HG03139 (cell line): ENCODE results near the gene CEP83.

Experiments
- ATAC-seq: cut with Tn5 transposase; IDR thresholded peaks from one replicate; pipeline ENCODE4 v1.9.1; 2021; ENCODE audit not compliant: unreplicated experiment

The CEP83 gene

DNA sequence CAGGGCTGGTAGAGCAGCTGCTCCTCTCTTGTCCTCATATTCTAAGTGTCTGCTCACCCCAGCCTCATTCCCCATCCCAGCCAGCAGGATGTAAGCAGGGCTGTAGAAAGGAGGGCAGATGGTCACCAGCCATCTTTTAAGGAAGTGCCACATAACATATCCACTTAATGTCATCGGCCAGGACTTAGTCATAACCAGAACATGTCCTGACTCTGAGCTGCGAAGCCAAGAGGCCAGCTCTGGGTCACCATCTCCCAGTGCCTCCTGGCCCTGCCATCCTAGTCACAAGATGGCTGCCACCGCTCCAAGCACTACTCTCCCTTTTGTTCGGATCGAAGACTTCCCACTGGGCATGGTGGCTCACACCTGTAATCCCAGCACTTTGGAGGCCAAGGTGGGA is 187.4 kb downstream of the CEP83 start:
- ATAC-seq: no peak

DNA sequence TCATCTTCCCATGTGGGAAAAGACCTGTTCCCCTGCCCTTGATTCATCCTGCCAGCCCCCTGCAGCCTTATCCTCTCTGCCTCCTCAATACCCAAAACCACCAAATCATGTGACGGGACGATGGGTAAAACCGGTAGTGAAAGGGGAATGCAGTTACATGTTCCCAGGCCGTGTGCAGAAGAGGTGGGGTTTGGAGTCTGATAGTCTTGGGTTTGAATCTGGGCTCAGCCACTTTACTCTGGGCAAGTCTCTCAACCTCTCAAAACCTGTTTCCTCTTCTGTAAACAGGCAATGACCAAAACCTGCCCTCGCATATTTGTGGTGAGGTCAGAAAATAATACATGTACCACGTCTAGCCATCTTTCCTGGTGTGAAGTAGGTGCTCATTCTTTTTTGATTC is 188.3 kb downstream of the CEP83 start:
- no peak for ATAC-seq

DNA sequence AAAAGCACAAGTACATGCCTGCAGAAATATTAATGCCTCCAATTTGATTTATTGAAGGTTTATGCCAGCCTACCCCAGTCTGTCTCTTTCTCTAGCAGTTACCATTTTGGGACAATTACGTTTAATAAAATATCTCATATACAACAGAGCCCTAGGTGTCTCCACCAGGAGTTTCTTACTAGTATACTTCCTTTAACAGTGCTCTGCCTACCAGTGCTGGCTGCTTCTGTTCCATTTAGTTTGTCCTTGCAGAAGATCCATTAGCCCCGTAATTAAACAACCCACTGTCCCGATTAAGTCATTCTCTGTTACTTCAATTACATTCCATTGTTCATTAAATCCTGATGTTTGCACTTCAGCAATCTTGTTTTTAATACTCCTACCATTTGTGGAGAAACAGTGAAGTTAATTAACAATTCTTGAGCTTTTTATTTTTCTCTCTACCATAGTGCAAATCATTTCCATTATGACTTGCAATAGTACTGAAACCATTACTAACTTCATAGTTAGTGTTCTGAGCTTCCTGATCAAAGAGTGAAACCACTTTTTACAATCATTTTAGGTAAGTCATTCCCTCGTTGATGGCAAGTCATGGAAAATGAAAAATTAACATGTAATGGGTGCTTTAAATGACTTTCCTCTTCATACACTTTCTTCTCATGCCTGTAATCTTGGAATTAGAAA is 190.2 kb downstream of the CEP83 start:
- ATAC-seq: peak; percentile 51

DNA sequence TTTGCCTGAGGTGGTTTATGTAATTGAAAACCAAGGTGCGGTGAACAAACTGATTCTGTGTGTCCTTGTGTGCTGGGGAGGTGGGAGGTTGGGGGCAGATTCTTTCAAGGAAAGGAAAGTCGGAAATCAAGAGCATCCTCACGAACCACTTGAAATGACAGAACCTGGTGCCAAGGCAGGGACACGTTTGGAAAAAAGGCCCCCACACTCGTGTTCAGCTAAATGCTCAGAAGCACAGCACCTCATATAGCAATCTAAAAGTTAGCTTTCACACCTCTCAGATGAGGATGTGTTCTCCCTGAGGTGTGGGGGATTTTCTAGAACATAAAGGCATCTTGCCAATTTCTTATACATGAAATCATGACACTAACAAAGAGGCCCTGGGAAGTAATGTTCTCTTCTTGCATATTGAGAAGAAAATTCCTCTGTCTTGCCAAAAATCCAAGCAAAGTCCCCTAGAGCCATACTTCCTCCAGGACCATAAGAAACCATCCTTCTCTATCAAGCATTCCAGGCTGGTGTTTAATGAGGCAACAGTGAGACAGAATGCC is 191.7 kb downstream of the CEP83 start:
- no peak for ATAC-seq

DNA sequence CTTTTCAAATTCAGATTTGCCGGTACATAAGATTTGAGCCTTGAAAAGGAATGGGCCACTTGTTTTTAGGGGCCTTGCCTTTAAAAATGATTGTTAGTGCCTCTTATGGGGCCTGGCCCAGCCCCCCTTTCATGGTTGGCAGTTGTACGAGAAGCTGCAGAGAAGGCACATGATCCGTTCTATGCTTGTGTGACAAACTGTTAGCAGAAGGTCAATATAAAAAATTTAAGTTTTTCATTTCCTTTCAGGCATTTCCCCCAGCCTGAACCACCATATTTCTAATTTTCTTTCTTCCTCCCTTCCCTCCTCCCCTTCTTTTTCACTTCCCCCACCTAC is 192.2 kb downstream of the CEP83 start:
- no peak for ATAC-seq

DNA sequence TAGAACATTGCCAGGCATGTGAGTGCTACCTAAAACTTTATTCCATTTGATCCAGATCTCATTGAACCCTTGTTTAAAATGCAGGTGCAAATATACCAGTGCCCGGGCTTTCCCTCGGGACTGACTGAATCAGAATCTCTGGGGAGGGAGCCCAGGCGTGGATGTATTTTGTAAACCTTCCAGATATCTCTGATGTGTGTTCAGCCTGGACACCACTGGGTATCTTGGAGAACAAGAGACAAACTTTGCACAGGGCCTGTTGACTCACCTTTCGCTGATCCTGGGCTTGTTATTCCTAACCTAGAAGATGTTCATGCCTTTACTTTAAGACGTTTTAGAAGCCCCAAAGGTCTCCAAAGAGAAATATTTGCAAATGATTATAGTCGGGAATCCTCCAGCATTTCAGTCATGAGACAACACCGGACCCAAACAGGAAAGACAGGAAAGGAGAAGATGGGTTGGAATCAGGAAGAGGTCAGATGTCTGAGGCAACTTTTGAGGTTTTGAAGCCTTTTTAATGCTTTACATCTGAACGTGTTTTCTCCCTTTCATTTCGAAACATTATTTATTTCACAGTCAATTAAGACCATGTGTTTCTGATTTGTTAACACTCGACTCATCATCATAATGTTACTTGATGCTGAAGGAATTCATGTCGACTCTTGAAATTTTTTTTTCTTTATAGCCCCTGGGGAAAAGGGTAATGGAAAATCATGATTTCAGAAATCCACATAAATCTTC is 192.7 kb downstream of the CEP83 start:
- ATAC-seq: no peak

DNA sequence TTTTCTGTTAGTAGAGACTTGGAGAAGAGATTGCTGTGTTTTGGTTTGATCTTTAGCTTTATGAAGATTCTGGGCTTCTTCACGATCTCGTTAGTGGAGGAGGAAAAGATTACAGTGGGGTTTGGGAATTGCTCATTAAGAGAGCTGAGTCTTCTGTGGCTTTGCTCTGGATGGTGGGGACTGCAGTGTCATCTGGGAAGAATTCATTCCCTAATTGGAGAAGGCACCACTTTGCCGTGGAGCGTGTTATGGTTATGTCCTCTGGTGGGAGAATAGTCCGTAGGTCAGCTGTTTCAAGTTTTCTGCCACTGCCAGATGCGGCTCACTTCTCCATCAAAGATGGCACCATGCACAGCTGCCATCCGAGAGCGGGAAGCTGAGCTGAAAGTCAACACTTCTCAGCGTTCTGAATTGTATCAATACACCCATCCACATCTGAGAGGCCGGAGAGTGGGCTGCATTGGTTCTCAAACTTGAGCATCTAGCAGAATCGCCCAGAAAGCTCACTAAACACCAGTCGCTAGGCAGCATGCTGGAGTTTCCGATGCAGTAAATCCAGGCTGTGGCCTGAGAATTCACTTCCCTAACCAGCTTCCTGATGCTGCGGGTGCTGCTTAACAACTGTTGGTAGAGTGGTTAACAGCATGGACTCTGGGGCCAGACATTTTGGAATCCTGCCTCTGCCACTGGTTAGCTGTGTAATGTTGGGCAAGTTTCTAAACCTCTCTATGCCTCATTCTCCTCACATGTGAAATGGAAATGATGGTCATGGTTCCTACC is 193.5 kb downstream of the CEP83 start:
- ATAC-seq: no peak

DNA sequence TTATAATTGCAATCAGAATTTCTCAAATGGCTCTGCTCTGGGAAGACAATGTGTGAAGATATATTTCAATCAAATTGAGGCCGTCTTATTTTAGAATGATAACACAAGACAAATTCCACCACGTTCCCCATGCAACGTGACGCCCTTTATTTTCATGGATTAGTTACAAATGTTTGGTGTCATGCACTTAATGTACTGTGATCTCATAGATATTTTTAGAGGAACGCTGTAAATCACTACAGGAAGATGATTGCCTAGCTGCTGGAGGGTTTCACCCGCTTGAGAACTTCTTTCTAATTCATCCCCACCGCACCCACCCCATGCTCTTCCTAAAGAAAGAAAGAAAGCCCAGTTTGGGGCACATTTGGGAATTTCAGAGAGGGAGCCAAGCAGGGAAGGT is 194.1 kb downstream of the CEP83 start:
- no peak for ATAC-seq

DNA sequence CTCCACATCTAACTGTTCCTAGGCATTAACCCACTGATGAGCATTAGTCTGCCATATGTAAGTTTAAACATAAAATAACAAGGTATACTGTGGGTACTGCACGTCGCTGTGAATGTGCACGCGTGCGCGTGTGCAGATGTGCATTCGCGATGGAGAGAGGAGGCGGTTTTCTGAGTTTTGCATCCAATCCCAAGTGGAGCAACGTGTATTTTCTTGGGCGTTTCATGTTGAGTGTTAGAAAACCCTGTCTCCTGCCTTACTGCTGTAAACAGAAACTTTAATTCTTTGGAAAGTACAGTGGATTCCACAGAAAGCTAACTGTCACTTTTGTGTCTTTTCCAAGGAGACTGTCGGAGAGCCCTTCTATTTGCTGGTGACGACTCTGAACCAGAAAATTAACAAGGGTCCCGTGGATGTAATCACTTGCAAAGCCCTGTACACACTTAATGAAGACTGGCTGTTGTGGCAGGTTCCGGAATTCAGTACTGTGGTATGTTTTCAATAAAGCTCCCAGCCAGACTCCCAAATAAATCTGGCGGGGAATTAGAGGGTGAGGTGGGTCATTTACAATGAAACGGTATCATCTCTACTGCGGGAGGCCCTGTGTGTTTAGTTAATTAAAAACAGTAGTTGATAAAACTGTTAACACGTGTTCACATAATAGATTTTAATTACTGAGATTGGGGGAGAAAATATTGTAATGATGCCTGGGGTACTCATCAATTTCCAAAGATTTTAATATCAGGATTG is 194.8 kb downstream of the CEP83 start:
- ATAC-seq: no peak

DNA sequence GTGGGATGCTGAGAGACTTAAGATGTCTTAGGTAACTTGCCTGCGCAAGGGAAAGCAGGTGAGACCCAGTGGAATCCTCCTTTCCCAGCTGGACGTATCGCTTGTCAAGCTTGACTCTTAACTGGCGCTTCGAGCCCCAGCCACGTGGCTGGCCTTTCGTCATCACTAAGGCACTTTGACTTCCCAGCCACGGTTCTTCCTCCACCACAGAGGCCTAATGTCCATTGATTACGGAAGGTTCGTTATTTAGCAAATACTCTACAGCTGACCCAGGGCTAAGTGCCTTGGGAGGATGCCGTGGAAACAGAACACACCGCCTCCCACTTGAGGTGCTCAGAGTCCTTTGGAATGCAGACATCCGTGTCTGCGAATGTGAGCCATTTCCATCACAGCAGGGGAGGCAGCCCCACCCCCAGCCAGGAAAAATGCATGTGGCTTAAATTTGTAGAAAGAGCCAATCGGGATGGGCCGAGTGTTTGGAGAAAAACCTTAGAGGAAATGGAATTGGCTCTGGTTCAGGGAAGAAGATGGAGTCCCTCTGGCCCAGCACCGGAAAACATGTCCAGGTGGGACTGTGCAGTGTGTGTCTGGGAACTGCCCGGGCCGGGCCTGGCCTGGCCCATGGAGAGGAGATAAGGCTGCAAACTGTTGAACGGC is 195.6 kb downstream of the CEP83 start:
- no peak for ATAC-seq

DNA sequence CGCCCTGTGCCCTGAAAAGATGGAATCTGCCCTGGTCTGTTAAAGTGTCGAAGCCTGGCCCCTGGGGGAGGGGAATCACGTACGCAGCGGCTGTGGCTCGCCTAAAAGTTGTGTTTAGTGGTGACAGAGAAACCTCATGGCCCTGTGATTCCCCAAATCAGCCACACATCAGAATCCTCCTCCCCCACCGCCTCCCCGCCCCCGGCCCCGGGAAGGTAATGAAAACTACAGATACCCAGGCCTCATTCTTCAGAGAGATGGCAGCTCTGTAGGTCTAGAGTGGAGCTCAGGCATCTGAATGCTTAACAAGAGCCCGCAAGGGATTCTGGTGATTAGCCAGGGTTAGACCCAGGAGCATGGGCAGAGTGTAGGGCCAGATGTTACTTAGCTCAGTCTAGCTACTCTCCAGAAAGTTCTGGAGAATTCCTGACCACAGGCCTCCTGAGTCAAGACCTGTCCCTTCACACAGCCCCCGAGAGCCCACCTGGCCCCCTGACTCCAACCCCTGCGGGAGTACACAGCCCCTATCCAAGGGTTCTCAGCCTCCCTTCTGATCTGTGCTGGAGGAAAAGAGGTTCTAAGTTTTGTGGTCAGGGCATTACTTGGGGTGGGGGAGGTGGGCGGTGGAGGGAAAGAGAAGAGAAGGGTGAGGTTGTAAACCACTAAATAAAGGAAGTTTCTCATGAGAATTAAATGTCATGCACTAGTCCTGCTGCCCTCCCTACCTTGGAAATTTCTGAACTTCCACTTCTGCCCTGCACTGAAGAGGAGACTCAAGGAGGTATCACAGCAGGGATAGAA is 196.5 kb downstream of the CEP83 start:
- peak; percentile 37 for ATAC-seq

DNA sequence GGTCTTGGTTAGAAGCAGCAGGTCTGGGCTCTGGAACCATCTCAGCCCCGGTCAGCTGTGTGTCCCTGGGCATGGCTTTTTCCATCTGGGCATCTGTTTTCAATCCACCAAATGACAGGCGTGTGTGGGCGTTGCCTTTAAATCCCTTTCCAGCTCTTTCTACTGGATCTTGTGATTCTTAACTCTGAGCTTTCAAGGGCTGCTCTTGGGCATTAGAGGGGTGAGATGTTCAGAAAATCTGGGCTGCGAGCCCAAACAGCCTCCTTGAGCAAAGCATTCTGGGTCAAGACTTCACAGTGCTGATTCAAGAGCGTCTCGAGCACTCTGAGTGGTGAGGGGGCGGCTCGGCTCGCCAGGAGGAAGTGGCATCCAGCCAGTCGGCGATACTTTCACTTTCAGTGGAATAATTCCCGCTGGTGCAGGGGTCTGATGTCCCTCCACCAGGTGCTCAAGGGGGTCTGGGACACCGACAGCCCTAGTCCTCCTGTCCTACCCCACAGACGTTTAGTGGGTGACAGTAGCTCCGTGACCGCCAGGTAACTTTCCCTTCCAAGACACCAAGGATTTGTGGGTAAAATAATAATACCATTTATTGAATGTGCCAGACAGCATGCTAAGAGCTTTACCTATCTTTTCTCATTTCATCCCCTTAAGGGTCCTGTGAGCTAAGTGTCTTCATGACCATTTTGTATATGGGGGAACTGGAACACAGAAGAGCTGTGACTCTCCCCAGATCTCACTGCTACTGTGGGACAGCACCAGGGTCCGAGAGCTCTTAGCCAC is 197.2 kb downstream of the CEP83 start:
- peak; percentile 57 for ATAC-seq

DNA sequence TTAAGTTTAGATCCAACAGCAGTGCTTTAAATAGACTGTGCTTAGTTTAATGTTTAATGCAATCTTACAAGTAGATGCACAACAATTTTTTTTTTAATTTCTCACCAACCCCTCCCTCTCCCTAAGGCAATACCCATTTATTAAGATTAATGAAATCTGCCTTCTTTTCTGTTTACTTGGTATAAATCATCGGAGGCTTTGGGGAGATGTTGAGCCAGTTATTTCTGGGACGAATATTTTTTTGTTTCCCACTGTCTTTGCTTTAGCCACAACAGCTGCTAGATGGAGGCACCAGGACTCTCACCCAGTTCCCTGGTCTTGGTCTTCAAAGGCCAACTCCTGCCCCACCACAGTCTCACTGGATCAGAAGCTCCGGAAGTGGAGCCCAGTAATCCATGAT is 197.9 kb downstream of the CEP83 start:
- ATAC-seq: no peak

DNA sequence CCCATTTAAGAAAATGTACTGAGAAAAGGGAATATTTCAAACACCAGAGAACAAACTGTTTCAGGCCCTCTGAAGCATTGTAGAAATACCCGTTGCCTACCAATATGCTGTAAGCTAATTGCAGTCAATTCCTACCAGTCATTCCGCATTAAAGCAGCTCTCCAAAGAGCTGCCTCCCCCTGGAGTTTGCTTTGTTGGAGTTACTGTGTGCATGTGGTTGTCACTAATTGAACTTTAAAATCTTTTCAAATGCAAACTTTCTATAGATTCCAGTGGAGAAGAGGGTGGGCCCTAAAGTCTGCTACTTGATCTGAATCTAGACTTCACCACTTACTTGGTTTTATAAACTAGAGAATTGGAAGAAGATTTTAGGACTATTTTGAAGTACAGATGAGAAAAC is 198.5 kb downstream of the CEP83 start:
- no peak for ATAC-seq

DNA sequence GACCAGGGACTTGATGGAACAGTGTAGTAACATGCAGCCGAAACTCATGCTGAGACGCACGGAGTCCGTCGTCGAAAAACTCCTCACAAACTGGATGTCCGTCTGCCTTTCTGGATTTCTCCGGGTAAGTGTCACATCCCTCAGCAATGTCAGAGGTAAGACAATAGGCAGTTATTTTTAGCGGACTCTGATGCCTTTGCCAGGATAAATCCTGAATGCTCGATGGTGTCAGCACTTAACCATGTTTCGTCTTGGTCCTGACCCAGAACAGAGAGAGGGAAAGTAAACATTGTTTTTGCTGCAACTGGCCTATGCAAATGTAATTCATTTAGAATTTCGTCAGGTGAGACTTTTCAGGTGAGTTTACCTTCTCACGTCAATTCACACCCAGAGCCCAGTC is 198.9 kb downstream of the CEP83 start:
- ATAC-seq: no peak

DNA sequence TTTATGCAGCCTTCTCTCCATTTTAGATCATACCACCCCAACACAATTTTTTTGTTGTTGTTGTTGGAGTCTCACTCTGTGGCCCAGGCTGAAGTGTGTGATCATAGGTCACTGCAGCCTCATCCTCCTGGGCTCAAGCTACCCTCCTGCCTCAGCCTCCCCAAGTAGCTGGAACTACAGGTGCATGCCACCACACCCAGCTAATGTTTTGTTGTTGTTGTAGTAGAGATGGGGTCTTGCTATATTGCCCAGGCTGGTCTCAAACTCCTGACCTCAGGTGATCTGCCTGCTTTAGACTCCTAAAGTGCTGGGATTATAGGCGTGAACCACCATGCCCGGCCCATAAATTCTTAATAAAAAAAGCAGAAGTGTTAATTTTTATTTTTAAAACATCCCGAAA is 199.7 kb downstream of the CEP83 start:
- ATAC-seq: no peak

DNA sequence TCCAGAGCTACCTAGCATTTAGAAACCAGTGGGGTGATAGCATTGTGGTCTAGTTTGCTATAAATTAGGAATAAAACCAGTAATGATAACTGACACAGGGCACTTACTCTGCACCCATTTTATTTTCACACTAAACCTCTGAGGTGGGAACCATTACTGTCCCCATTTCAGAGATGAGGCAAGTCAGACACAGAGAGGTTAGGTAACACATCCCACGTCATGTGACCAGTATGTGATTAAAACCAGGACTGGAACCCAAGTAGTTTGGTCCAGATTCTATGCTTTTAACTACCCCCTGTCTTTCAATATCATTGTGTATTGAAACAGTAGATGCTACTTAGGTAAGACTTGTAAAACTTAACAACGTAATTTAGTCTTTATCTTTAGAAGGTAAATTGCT is 201.1 kb downstream of the CEP83 start:
- ATAC-seq: no peak
